Measurements from ENCODE around the gene FCMR. TPM values are rescaled to one million over a fixed set of nuclear protein-coding genes. Genes with fewer than 3 reads are reported as not detected.

The FCMR gene
- polyA plus RNA-seq, 1 experiment, result 1.1 TPM

GRCh38 chr1:206899717-206900116, 22.0 kb downstream of the FCMR start:
- no peaks in the 10 kb centered on the region for H3K27me3 ChIP-seq (ENCODE audit: control insufficient read depth, insufficient read depth, low read length)
- ChIA-PET CTCF (interaction anchor here (0.5 to 1.7 kb wide), 5 partner anchors 10 to 517 kb away, joined by 3 to 7 read pairs (median 4); no protein-coding TSS in a partner anchor), POLR2A (no interaction called here)
- no peaks in the 10 kb centered on the region for H3K9me3 ChIP-seq (ENCODE audit: control insufficient read depth, insufficient read depth, low read length)
- DNase-seq (ENCODE audit: low read depth, low spot score), result no peak
- H3K27ac ChIP-seq (ENCODE audit: low read depth, low read length), result no peak overlapping the region
- H3K4me3 ChIP-seq (ENCODE audit: low read depth, low read length), result no peak overlapping the region
- no peak for TF ChIP-seq CTCF (IDR thresholded peaks at IDR 0.05; ENCODE audit: low read depth, low read length)

DNA sequence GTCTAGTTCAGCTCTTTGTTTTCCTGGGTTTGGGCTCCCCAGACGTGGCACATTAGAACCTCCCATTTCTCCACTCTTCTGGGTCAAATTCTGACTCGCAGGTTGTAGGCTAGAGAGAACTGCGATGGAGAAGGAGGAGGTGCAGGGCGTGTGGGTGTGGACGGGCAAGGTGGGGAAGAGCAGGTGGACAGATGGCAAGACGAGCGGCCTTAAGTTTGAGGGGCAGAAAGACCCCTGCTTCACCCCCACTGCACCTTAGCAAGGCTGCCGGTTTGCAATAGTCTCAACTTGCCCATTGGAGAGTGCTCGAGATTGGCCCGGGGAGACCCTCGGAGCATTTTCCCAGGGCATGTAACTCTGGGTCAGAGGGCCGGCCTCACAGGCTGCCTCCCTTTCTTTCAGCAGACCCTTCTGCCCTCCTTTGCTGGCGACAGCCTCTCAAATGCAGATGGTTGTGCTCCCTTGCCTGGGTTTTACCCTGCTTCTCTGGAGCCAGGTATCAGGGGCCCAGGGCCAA, 22.8 kb downstream of the FCMR start:
- ChIA-PET CTCF (interaction anchor here (0.5 to 1.0 kb wide), 3 partner anchors 13 to 518 kb away, joined by 3 to 5 read pairs (median 4); no protein-coding TSS in a partner anchor), POLR2A (interaction anchor here (0.7 kb wide), 1 partner anchor 61 kb away, joined by 5 read pairs; no protein-coding TSS in a partner anchor)
- DNase-seq (ENCODE audit: low read depth, low spot score), result no peak
- H3K27ac ChIP-seq (ENCODE audit: low read depth, low read length), result no peak overlapping the region
- no peaks in the 10 kb centered on the region for H3K9me3 ChIP-seq (ENCODE audit: control insufficient read depth, insufficient read depth, low read length)
- H3K27me3 ChIP-seq (ENCODE audit: control insufficient read depth, insufficient read depth, low read length), result no peaks in the 10 kb centered on the region
- H3K4me3 ChIP-seq (ENCODE audit: low read depth, low read length), result no peak overlapping the region
- TF ChIP-seq CTCF (IDR thresholded peaks at IDR 0.05; ENCODE audit: low read depth, low read length), result no peak

DNA sequence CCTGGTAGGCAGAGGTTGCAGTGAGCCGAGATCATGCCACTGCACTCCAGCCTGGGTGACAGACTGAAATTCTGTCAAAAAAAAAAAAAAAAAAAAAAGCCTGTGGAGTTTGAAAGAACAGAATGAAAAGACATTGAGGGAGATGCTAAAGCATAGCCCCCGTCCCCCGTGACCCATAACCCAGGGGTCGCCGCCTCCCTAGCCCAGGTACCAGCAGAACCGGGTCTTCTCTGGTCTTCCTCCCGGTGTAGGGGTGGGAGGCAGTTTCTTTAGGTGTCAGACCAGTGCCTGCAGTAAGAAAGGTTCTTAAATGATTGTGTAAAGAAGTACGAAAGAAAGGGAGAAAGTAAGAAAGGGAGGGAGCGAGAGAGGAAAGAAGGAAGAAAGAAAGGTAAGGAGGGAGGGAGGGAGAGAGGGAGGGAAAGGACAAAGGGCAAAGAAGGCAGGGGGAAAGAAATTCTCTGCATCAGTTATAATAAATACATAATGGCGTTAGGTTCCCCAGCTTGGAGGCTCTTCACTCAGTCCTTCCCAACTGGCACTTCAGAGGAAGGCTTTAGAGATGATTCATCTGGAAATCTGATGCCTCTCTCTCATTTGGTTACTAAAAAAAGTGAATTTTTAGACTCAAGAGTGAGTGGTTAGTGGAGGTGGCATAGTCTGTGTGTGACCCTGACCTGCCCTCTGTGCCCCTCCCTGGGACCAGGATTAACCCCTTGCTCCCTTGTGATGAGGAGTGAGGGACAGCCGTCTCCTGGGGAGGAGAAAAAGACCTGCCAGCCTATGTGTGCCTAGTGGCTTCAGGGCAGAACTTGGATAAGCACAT, 23.4 kb downstream of the FCMR start:
- H3K9me3 ChIP-seq (ENCODE audit: control insufficient read depth, insufficient read depth, low read length), result no peaks in the 10 kb centered on the region
- peak overlapping the region; percentile 43 for H3K27ac ChIP-seq (ENCODE audit: low read depth, low read length)
- H3K27me3 ChIP-seq (ENCODE audit: control insufficient read depth, insufficient read depth, low read length), result no peaks in the 10 kb centered on the region
- CTCF ChIA-PET, result interaction anchor here (1.0 to 1.8 kb wide), 2 partner anchors 164 to 286 kb away, joined by 3 to 11 read pairs; partner anchors contain the start of gene EIF2D
- no peak for DNase-seq (ENCODE audit: low read depth, low spot score)
- POLR2A ChIA-PET, result interaction anchor here (0.7 kb wide), 1 partner anchor 60 kb away, joined by 5 read pairs; no protein-coding TSS in a partner anchor
- no peak for TF ChIP-seq CTCF (IDR thresholded peaks at IDR 0.05; ENCODE audit: low read depth, low read length)
- no peak overlapping the region for H3K4me3 ChIP-seq (ENCODE audit: low read depth, low read length)

- peak within 1 kb of the TSS; percentile 53 for H3K27ac ChIP-seq (ENCODE audit: low read depth, low read length)
- DNase-seq (ENCODE audit: low read depth, low spot score), result no peak
- TF ChIP-seq CTCF (IDR thresholded peaks at IDR 0.05; ENCODE audit: low read depth, low read length), result no peak
- no peak within 1 kb of the TSS for H3K4me3 ChIP-seq (ENCODE audit: low read depth, low read length)
- CTCF ChIA-PET, result interaction anchor here (0.6 to 1.8 kb wide), 4 partner anchors 12 to 285 kb away, joined by 3 to 11 read pairs (median 3); partner anchors contain the start of gene EIF2D
- H3K27me3 ChIP-seq (ENCODE audit: control insufficient read depth, insufficient read depth, low read length), result no peaks in the 10 kb centered on the region
- POLR2A ChIA-PET, result no interaction called here
- no peaks in the 10 kb centered on the region for H3K9me3 ChIP-seq (ENCODE audit: control insufficient read depth, insufficient read depth, low read length)
Observed at GRCh38 chr1:206897175-206897574, 24.6 kb downstream of the FCMR start, which contains the start of gene IL24. TSS of gene IL24 (plus strand) at chr1:206897443. CDS start at chr1:206897833, 390 bp downstream.

Measured in AG04450 (cell line).